Astrocyte (in vitro differentiated cells and primary cell): Measurements from ENCODE around the gene CCDC91. TPM values are rescaled to one million over a fixed set of nuclear protein-coding genes. Genes with fewer than 3 reads are reported as not detected.
A peak's percentile ranks its signal among the peaks of the same experiment; 100 is the strongest.
"Not testable (repeated sequence)": the region's sequence is repeated elsewhere in the genome, so short reads cannot be mapped to it uniquely, and the experiment has no call there.

Experiments used
- DNase-seq: peaks from one replicate; pipeline ENCODE4 v3.0.0-alpha.2; 2010; ENCODE audit warnings: low read depth
- FAIRE-seq: peaks from 2 replicates; lab custom pipeline; 2011; peaks lifted over from hg19 to GRCh38; lab: Jason Lieb, UNC
- H2AFZ ChIP-seq: 2 replicates; pipeline ENCODE4 v1.6.0; 2012; ENCODE audit warnings: low read depth, low read length, inconsistent platforms
- H3K27ac ChIP-seq: 2 replicates; pipeline ENCODE4 v1.5.1; 2011; ENCODE audit warnings: low read depth, low read length, inconsistent platforms
- H3K27me3 ChIP-seq: 2 replicates; pipeline ENCODE4 v1.6.0; 2011; ENCODE audit warnings: low read length, inconsistent platforms; ENCODE audit not compliant: insufficient read depth
- H3K36me3 ChIP-seq: 2 replicates; pipeline ENCODE4 v1.5.1; 2011; ENCODE audit warnings: low read length, inconsistent platforms; ENCODE audit not compliant: insufficient read depth
- H3K4me1 ChIP-seq: 2 replicates; pipeline ENCODE4 v1.5.1; 2011; ENCODE audit warnings: low read length, inconsistent platforms; ENCODE audit not compliant: insufficient read depth
- H3K4me2 ChIP-seq: 2 replicates; pipeline ENCODE4 v1.6.0; 2012; ENCODE audit warnings: low read length, inconsistent platforms
- H3K4me3 ChIP-seq: 2 replicates; pipeline ENCODE4 v1.5.1; 2011; ENCODE audit warnings: low read depth, mild to moderate bottlenecking, low read length, inconsistent platforms; ENCODE audit not compliant: insufficient read depth
- H3K79me2 ChIP-seq: 2 replicates; pipeline ENCODE4 v1.6.0; 2012; ENCODE audit warnings: mild to moderate bottlenecking, low read length, inconsistent platforms; ENCODE audit not compliant: insufficient read depth
- H3K9ac ChIP-seq: 2 replicates; pipeline ENCODE4 v1.6.0; 2012; ENCODE audit warnings: mild to moderate bottlenecking, low read length, inconsistent platforms
- H3K9me3 ChIP-seq: 2 replicates; pipeline ENCODE4 v1.5.1; 2012; ENCODE audit warnings: low read depth, mild to moderate bottlenecking, low read length, inconsistent platforms; ENCODE audit not compliant: insufficient read depth
- H4K20me1 ChIP-seq: 2 replicates; pipeline ENCODE4 v1.6.0; 2012; ENCODE audit warnings: low read length, inconsistent platforms; ENCODE audit not compliant: insufficient read depth
- H3K27ac Mint-ChIP-seq: one replicate; pipeline ENCODE4 v1.8.0; 2021; ENCODE audit warnings: mild to moderate bottlenecking, mixed read lengths; ENCODE audit not compliant: unreplicated experiment
- H3K27me3 Mint-ChIP-seq: one replicate; pipeline ENCODE4 v1.8.0; 2021; ENCODE audit warnings: low read depth, mixed read lengths; ENCODE audit not compliant: unreplicated experiment
- H3K36me3 Mint-ChIP-seq: one replicate; pipeline ENCODE4 v1.8.0; 2021; ENCODE audit warnings: low read depth, mixed read lengths; ENCODE audit not compliant: unreplicated experiment
- H3K4me1 Mint-ChIP-seq: one replicate; pipeline ENCODE4 v1.8.0; 2021; ENCODE audit warnings: low read depth, mixed read lengths; ENCODE audit not compliant: unreplicated experiment
- H3K4me3 Mint-ChIP-seq: one replicate; pipeline ENCODE4 v1.8.0; 2021; ENCODE audit warnings: mild to moderate bottlenecking, moderate library complexity, mixed read lengths; ENCODE audit not compliant: unreplicated experiment
- H3K9me3 Mint-ChIP-seq: one replicate; pipeline ENCODE4 v1.8.0; 2021; ENCODE audit warnings: mild to moderate bottlenecking, mixed read lengths; ENCODE audit not compliant: unreplicated experiment
- CTCF ChIP-seq: IDR thresholded peaks from 2 replicates; pipeline ENCODE4 v1.5.1; 2011; ENCODE audit warnings: low read depth, mild to moderate bottlenecking, inconsistent platforms, low read length, moderate library complexity; ENCODE audit not compliant: insufficient read depth
- EZH2 ChIP-seq: IDR thresholded peaks from 2 replicates; pipeline ENCODE4 v1.6.1; 2012; ENCODE audit warnings: mild to moderate bottlenecking, low read length, inconsistent platforms; ENCODE audit not compliant: insufficient read depth
- total RNA-seq: library from RNA; stranded (reverse); gene quantifications from 2 replicates; pipeline ENCODE4 v1.2.1, GENCODE V29; 2021

CCDC91 gene
- total RNA-seq, 1 donor from 2014 or later = 19.3 TPM

DNA sequence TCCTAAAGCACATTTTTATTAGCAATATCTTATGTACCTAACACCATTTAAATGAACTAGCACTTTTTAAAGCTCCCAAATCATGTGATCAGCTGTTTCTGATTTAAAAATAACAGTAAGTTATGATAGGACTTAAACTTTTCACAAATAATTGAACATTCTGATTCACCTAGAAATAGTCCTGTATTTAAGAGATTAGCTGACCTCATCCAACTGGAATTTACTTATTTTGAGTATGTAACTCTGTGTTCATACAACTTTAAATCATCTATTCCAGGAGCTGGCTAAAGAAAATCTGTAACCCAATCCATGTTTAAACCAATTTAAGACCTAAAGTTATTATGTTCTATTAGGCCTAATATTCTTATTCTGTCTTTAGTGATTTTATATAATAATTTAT lies 184.3 kb downstream of the CCDC91 start:
- H3K9ac ChIP-seq = no peak overlapping the region
- H3K36me3 Mint-ChIP-seq = peaks cover 9% of the 10 kb centered on the region
- peak overlapping the region; percentile 3 for H3K4me2 ChIP-seq
- H3K4me3 ChIP-seq = no peak overlapping the region
- H3K9me3 ChIP-seq = peaks cover 3% of the 10 kb centered on the region
- H3K4me1 ChIP-seq = peaks cover 9% of the 10 kb centered on the region
- no peak for FAIRE-seq
- no peaks in the 10 kb centered on the region for H3K79me2 ChIP-seq
- H3K27me3 ChIP-seq = no peaks in the 10 kb centered on the region
- H3K9me3 Mint-ChIP-seq = peaks cover 14% of the 10 kb centered on the region
- TF ChIP-seq CTCF (no peak), EZH2 (no peak)
- no peaks in the 10 kb centered on the region for H3K27me3 Mint-ChIP-seq
- peaks cover 7% of the 10 kb centered on the region for H3K4me1 Mint-ChIP-seq
- no peaks in the 10 kb centered on the region for H3K36me3 ChIP-seq
- H4K20me1 ChIP-seq = no peaks in the 10 kb centered on the region
- no peak overlapping the region for H2AFZ ChIP-seq
- DNase-seq = peak; percentile 60
- H3K27ac Mint-ChIP-seq = peak overlapping the region; percentile 72
- no peak overlapping the region for H3K4me3 Mint-ChIP-seq
- no peak overlapping the region for H3K27ac ChIP-seq

DNA sequence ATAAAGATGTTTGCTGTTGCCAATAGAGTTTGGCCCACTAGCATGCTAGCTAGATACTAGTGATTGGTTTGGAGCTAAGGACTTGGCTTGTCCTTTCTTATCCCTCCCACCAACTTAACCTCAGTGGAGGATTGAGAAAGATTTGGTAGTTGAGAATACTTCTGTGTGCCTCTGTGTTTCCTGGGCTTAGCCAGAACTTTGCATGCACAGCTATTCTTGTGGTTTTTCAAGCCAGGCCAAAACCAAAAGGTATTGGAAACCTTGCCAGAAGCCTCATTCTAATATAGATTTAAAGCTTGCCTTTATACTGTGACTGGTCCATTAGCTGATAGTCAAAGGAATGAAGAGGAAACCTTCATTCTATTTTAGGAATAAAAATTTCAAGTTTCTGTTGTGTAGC lies 188.5 kb downstream of the CCDC91 start:
- no peak overlapping the region for H3K4me3 ChIP-seq
- no peaks in the 10 kb centered on the region for H3K9me3 ChIP-seq
- no peaks in the 10 kb centered on the region for H4K20me1 ChIP-seq
- H3K4me2 ChIP-seq = no peak overlapping the region
- no peaks in the 10 kb centered on the region for H3K27me3 Mint-ChIP-seq
- no peaks in the 10 kb centered on the region for H3K79me2 ChIP-seq
- no peak overlapping the region for H3K4me3 Mint-ChIP-seq
- H2AFZ ChIP-seq = no peak overlapping the region
- DNase-seq (peak; percentile 96), FAIRE-seq (peak; percentile 93)
- peaks cover 9% of the 10 kb centered on the region for H3K4me1 ChIP-seq
- no peaks in the 10 kb centered on the region for H3K36me3 Mint-ChIP-seq
- H3K27ac Mint-ChIP-seq = no peak overlapping the region
- peaks cover 6% of the 10 kb centered on the region for H3K9me3 Mint-ChIP-seq
- TF ChIP-seq EZH2 = no peak
- TF ChIP-seq CTCF = no peak
- no peak overlapping the region for H3K9ac ChIP-seq
- H3K27ac ChIP-seq = no peak overlapping the region
- H3K36me3 ChIP-seq = no peaks in the 10 kb centered on the region
- no peaks in the 10 kb centered on the region for H3K27me3 ChIP-seq
- H3K4me1 Mint-ChIP-seq = peaks cover 7% of the 10 kb centered on the region

DNA sequence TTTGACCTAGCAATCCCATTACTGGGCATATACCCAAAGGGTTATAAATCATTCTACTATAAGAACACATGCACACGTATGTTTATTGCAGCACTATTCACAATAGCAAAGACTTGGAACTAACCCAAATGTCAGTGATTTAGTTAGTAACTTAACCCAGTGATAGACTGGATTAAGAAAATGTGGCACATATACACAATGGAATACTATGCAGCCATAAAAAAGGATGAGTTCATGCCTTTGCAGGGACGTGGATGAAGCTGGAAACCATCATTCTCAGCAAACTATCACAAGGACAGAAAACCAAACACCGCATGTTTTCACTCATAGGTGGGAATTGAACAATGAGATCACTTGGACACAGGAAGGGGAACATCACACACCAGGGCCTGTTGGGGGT lies 189.5 kb downstream of the CCDC91 start:
- not testable (repeated sequence) for H3K79me2 ChIP-seq, H3K27me3 ChIP-seq, H3K36me3 ChIP-seq, H3K9me3 Mint-ChIP-seq, FAIRE-seq, H3K4me1 ChIP-seq, H3K27ac Mint-ChIP-seq, H3K36me3 Mint-ChIP-seq, H3K4me2 ChIP-seq, H3K4me3 ChIP-seq, H3K4me3 Mint-ChIP-seq, H4K20me1 ChIP-seq, H3K9me3 ChIP-seq, H3K27ac ChIP-seq, H3K27me3 Mint-ChIP-seq, H3K4me1 Mint-ChIP-seq, H3K9ac ChIP-seq, H2AFZ ChIP-seq
- DNase-seq = peak; percentile 17
